Muscle of leg (tissue), 11 donors: ENCODE measurements around the gene B3GAT2. TPM values are rescaled to one million over a fixed set of nuclear protein-coding genes. Genes with fewer than 3 reads are reported as not detected.
"Not testable (repeated sequence)": the region's sequence is repeated elsewhere in the genome, so short reads cannot be mapped to it uniquely, and the experiment has no call there.

Source experiments
- DNase-seq: peaks from one replicate; pipeline ENCODE4 v3.0.0; 2013
- H3K27ac ChIP-seq: one replicate; pipeline ENCODE4 v1.5.1; 2013; ENCODE audit warnings: mild to moderate bottlenecking, low read length, control low read depth
- H3K27me3 ChIP-seq: one replicate; pipeline ENCODE4 v1.6.1; 2013; ENCODE audit warnings: low read length; ENCODE audit not compliant: control insufficient read depth, insufficient read depth
- H3K36me3 ChIP-seq: one replicate; pipeline ENCODE4 v1.6.1; 2013; ENCODE audit warnings: low read length; ENCODE audit not compliant: control insufficient read depth, insufficient read depth
- H3K4me1 ChIP-seq: one replicate; pipeline ENCODE4 v1.6.1; 2013; ENCODE audit warnings: low read length; ENCODE audit not compliant: control insufficient read depth, insufficient read depth
- H3K4me3 ChIP-seq: one replicate; pipeline ENCODE4 v1.5.1; 2013; ENCODE audit warnings: low read length, control low read depth
- H3K9me3 ChIP-seq: replicated peaks from 2 replicates; pipeline ENCODE4 v1.6.1; 2013; ENCODE audit warnings: low read depth, low read length; ENCODE audit not compliant: control insufficient read depth
- WGBS: methylation state at CpG from one replicate; pipeline ENCODE4 v1.1.5; 2013; ENCODE audit warnings: missing lambda C conversion rate; ENCODE audit not compliant: insufficient coverage; 5-methylcytosine and 5-hydroxymethylcytosine counted together
- polyA plus RNA-seq, 8 donors: library from polyadenylated mRNA; unstranded; fragments of 120-200 nt; gene quantifications; one replicate each; pipeline versions ENCODE4 v1.2.1 to v1.2.3, GENCODE V29; 2013; ENCODE audit warnings: inconsistent platforms in 1 of 8, low replicate concordance in 1 of 8; ENCODE audit not compliant: insufficient read length in 8 of 8, insufficient read depth in 1 of 8
- total RNA-seq: library from RNA; stranded (reverse); fragments of 120-200 nt; gene quantifications from one replicate; pipeline ENCODE4 v1.2.4, GENCODE V29; 2013

Gene B3GAT2
- total and polyA plus RNA-seq, 9 donors, result 0.53 to 2.8 (median 1.8) TPM

DNA sequence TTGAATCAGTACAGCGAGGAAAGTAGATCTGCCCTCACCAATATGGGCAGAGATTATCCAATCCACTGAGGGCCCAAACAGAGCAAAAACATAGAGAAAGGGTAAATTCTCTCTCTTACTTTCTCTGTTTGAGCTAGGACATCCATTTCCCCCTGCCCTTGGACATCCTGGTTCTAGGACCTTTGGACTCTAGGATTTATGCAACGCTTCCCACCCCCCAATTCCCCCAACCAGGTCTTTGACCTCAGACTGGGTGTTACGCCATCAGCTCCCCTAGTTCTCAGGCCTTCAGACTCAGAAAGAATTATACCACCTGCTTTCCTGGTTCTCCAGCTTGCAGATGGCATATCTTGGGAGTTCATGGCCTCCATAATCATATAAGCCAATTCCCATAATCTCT is 10.2 kb upstream of the B3GAT2 start:
- WGBS, result 79% methylated on average over 2 of the region's 3 CpGs
- Histone ChIP-seq H3K4me3 (no peak overlapping the region), H3K4me1 (no peaks in the 10 kb centered on the region)

DNA sequence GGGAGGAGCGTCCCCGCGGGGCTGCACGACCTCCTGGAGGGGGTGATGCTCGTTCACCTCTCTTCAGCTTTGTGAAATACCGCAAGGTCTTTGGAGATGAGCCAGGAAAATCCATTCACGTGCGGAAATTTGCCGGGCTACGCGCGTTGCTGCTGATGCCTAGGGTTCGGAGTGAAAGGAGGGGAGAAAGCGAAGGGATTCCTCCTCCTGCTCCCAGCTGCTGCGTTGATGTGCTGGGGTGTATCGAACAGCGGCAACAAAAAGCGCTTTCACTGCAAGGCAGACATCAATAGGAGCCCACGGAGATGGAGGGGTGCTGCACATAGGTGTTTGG is 391 bp upstream of the B3GAT2 start:
- WGBS, result 1% methylated on average over 13 of the region's 19 CpGs
- Histone ChIP-seq H3K27ac (no peak overlapping the region), H3K27me3 (peaks cover 39% of the 10 kb centered on the region), H3K36me3 (no peaks in the 10 kb centered on the region), H3K4me3 (peak overlapping the region; percentile 51), H3K4me1 (peaks cover 16% of the 10 kb centered on the region), H3K9me3 (no peaks in the 10 kb centered on the region)
- no peak for DNase-seq

More for the DNA sequence above, 10.2 kb upstream of the B3GAT2 start:
- Histone ChIP-seq H3K27ac (no peak overlapping the region), H3K36me3 (no peaks in the 10 kb centered on the region), H3K9me3 (no peaks in the 10 kb centered on the region), H3K27me3 (no peaks in the 10 kb centered on the region)
- no peak for DNase-seq

DNA sequence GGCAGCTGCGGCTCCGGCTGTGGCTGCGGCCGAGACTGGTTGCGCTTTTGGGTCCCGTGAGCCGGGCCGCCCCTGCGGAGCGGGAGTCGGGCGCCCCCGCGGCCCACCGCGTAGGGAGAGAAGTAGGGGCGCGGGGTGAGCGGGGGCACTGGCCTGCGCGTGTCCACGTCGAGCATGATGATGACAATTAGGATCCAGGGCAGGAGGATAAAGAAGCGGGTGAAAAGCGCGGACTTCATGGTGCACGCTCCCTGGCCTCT is 739 bp downstream of the B3GAT2 start:
- H3K9me3 ChIP-seq, result no peaks in the 10 kb centered on the region
- no peak for DNase-seq
- H3K4me1 ChIP-seq, result peaks cover 16% of the 10 kb centered on the region
- peak overlapping the region; percentile 51 for H3K4me3 ChIP-seq
- peaks cover 39% of the 10 kb centered on the region for H3K27me3 ChIP-seq
- no peak overlapping the region for H3K27ac ChIP-seq
- H3K36me3 ChIP-seq, result no peaks in the 10 kb centered on the region
- under 1% methylated on average over 26 of the region's 27 CpGs for WGBS

- H3K36me3 ChIP-seq, result no peaks in the 10 kb centered on the region
- WGBS, result under 1% methylated on average over 65 of the region's 65 CpGs
- DNase-seq, result peak; percentile 85
- peaks cover 39% of the 10 kb centered on the region for H3K27me3 ChIP-seq
- H3K4me1 ChIP-seq, result peaks cover 16% of the 10 kb centered on the region
- no peak overlapping the region for H3K27ac ChIP-seq
- H3K4me3 ChIP-seq, result peak overlapping the region; percentile 51
- H3K9me3 ChIP-seq, result no peaks in the 10 kb centered on the region
These were observed 1.2 kb downstream of the B3GAT2 start for GRCh38 chr6:70955441-70956190.

DNA sequence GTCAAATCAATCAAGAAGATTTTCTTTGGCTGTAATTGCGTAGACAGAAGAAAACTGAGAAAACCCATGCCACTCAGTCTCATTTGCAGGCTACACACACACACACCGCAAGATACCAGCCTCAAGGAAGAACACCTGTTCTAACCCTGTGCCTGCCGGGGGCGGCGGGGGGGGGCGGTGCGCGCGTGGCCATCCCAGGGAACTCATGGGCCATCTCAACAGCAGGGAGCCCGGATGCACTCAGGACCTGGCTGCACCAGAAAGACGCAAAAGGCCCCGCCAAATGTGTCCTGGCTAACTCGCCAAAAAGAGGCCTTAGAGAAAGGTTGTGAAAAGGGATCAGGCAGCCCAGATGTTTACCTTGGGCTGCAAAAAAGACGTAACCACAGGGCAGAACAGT is 2.1 kb downstream of the B3GAT2 start:
- Histone ChIP-seq H3K36me3 (no peaks in the 10 kb centered on the region), H3K27ac (no peak overlapping the region), H3K27me3 (peaks cover 39% of the 10 kb centered on the region), H3K4me1 (peaks cover 16% of the 10 kb centered on the region), H3K4me3 (no peak overlapping the region), H3K9me3 (no peaks in the 10 kb centered on the region)
- WGBS, result 25% methylated on average over 7 of the region's 14 CpGs
- peak; percentile 5 for DNase-seq

GRCh38 chr6:70954176-70954575 is 2.7 kb downstream of the B3GAT2 start:
- Histone ChIP-seq H3K4me3 (no peak overlapping the region), H3K4me1 (peaks cover 16% of the 10 kb centered on the region), H3K9me3 (no peaks in the 10 kb centered on the region), H3K36me3 (no peaks in the 10 kb centered on the region), H3K27me3 (peaks cover 39% of the 10 kb centered on the region), H3K27ac (no peak overlapping the region)
- no peak for DNase-seq
- WGBS, result no CpG with 5 or more reads among the region's 3 CpGs

- WGBS, result no CpG with 5 or more reads among the region's 3 CpGs
- Histone ChIP-seq H3K27me3 (peaks cover 31% of the 10 kb centered on the region), H3K4me3 (no peak overlapping the region), H3K4me1 (peaks cover 16% of the 10 kb centered on the region), H3K27ac (no peak overlapping the region), H3K36me3 (no peaks in the 10 kb centered on the region), H3K9me3 (no peaks in the 10 kb centered on the region)
- DNase-seq, result no peak
These were observed 4.2 kb downstream of the B3GAT2 start for GRCh38 chr6:70952608-70953165.

DNA sequence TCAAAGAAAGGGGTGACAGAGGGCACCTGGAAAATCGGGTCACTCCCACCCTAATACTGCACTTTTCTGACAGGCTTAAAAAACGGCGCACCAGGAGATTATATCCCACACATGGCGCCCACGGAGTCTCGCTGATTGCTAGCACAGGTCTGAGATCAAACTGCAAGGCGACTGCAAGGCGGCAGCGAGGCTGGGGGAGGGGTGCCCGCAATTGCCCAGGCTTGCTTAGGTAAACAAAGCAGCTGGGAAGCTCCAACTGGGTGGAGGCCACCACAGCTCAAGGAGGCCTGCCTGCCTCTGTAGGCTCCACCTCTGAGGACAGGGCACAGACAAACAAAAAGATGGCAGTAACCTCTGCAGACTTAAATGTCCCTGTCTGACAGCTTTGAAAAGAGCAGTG is 12.5 kb downstream of the B3GAT2 start:
- not testable (repeated sequence) for H3K9me3 ChIP-seq, H3K4me3 ChIP-seq, DNase-seq, H3K27ac ChIP-seq, H3K4me1 ChIP-seq, H3K27me3 ChIP-seq, H3K36me3 ChIP-seq
- WGBS, result 93% methylated on average over 4 of the region's 10 CpGs

DNA sequence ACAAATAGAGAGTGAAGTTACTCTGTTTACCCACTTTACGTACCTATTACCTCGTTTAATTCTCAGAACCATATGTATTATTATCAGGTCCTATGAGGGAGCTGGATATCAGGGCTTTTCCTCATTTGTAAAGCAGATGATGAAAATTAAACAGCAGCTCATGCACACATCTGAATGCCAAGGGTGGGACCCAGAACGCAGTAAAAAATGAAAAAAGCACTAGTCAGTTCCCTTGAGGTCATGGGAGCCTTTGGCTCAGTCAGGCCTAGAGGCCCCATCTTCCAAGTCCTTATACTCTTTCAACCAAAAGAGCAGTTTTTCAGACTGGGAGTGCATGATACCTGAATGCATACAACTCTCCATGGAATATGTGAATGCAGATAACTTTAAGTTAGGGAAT is 23.0 kb downstream of the B3GAT2 start:
- DNase-seq, result no peak
- Histone ChIP-seq H3K36me3 (no peaks in the 10 kb centered on the region), H3K27me3 (no peaks in the 10 kb centered on the region), H3K4me3 (no peak overlapping the region), H3K4me1 (no peaks in the 10 kb centered on the region), H3K27ac (no peak overlapping the region), H3K9me3 (no peaks in the 10 kb centered on the region)
- WGBS, result no CpG with 5 or more reads among the region's 3 CpGs

DNA sequence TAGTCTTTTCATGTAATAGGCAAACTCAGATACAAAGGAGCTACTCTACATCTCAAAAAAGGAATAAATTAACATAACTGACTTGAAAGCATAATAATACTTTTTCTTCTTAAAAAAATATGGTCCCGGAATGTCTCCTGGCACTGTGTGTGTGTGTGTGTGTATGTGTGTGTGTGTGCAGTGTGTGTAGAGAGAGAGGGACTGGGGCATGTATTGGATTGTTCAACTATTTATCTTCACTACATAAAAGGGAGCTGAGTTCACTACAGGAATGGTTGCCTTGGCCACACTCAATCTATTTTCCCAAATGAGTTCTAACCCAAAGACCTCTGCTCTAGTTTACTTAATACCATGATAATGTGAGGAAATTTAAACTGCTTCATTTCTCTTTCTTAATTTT is 51.1 kb downstream of the B3GAT2 start:
- H3K9me3 ChIP-seq, result no peaks in the 10 kb centered on the region
- no peaks in the 10 kb centered on the region for H3K4me1 ChIP-seq
- no peak overlapping the region for H3K4me3 ChIP-seq
- no peak overlapping the region for H3K27ac ChIP-seq
- no peaks in the 10 kb centered on the region for H3K36me3 ChIP-seq
- no CpG with 5 or more reads among the region's 1 CpG for WGBS
- no peak for DNase-seq
- no peaks in the 10 kb centered on the region for H3K27me3 ChIP-seq
